ENCODE data around the gene RARB.

DNA sequence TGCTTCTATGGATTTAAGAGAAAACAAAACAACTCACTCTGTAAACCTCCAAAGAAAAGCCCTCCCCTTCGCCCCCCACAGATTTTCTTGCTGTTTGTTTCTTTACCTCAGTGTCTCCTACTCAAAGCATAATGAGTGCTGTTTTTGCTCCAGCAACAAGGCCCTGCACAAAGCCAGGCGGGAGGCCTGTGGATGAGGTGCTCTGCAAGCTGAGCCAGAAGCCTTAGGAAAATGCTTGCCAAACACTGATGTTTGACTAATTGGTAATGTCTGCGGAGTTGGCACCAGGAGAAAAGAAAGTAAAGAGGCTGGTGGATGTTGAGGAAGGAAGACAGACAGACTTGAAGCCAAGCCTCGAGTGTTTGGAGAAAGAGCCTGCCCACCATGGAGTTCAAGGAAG, 99.7 kb downstream of the RARB start:
- TF ChIP-seq SUZ12 (IDR thresholded peaks at IDR 0.05; ENCODE audit: extremely low read depth, insufficient read depth, insufficient read length) (no peak), YY1 (IDR thresholded peaks at IDR 0.05; ENCODE audit: insufficient read depth, insufficient read length) (no peak), ZNF274 (IDR thresholded peaks at IDR 0.05; ENCODE audit: low read depth, low read length) (no peak)

Data from NT2/D1 (cell line).